HG03025 (cell line): ENCODE data around the gene MROH7.

ENCODE experiments used
- ATAC-seq: cut with Tn5 transposase; IDR thresholded peaks from one replicate; pipeline ENCODE4 v1.9.1; 2021; ENCODE audit warnings: mild to moderate bottlenecking, moderate library complexity; ENCODE audit not compliant: unreplicated experiment, low FRiP score

MROH7 gene

GRCh38 chr1:54649130-54649898, 7.7 kb downstream of the MROH7 start:
- ATAC-seq, result no peak

DNA sequence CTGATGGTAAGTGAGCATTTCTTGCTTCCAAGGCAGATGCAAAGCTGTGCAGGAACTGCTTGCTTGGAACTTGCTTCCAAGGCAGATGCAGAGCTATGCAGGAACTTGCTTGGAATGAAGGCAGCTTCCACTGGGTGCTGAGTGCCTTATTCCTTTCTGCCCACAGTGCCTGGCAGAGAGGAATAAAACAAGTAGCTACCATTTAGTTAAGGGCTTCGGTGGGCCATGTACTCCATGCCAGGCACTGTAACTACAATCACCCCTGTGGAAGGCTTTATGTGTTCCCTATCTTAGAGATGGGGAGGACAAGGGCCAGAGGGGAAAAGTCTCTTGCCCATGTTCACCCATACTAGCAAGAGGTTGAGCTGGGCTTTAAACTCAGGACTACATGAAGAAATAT, 8.3 kb downstream of the MROH7 start:
- no peak for ATAC-seq

- no peak for ATAC-seq
These were observed 8.8 kb downstream of the MROH7 start for GRCh38 chr1:54650417-54650816.

DNA sequence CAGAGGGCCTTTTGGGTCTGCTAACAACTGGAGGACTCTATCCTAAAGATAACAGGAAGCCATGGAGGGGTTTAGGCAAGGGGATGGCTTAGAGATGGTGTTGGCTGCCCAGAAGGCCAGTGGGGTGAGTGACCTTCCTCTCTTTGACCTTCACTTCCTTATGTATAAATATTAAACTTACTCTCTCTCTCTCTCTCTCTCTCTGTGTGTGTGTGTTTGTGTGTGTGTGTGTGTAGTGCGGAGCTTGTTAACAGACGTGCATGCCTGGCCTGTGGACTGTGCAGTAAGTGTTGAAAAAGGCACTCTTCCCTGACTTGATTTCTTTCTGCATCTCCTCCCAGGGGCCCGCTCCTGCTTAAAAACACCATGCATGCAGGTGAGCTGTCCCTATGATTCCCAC, 10.0 kb downstream of the MROH7 start:
- no peak for ATAC-seq

DNA sequence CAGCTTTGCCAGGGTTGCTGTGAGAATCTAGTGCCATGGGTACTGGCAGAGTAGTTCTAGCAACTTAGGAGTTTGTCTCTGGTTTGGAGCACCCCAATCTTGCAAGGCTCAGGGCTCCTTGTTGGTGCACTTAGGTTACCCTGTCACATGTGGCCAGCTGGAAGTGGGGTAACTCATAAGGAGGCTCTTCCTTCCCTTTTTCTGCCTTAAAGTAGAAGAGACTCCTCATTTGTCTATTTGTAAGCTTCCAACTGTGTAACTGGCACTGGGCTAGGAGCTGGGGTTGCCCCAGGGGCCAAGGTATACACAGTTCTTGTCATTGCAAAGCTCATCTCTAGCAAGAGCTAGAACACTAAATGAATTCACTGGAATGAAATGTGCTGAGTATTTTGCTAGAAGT, 10.6 kb downstream of the MROH7 start:
- ATAC-seq, result no peak

GRCh38 chr1:54653036-54653435, 11.4 kb downstream of the MROH7 start:
- no peak for ATAC-seq

DNA sequence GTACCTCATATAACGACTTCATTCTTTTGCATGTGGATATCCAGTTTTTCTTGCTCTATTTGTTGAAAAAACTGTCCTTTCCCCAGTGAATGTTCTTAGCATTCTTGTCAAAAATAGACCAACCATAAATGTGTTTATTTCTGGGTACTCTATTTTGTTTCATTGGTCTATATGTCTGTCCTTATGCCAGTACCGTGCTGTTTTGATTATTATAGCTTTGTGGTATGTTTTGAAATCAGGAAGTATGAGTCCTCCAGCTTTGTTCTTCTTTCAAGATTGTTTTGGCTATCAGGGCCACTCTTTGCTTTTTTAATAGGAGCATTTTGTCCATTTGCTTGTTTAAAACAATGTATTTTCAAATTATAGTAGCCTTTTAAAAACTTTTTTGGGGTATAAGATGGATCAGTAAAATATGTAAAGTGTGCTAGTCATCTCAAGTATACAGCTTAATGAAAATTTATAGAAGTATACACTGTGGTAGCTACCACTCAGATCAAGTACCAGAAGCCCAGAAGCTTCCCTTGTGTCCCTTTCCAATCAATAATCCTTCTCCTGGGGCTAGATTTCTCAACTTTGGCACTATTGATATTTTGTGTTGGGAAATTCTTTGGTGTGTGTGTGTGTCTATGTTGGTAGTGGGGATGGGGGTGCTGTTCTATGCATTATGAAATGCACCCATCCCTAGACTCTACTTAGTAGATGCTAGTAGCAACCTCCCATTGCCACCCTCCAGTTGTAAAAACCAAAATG, 16.8 kb downstream of the MROH7 start:
- no peak for ATAC-seq

DNA sequence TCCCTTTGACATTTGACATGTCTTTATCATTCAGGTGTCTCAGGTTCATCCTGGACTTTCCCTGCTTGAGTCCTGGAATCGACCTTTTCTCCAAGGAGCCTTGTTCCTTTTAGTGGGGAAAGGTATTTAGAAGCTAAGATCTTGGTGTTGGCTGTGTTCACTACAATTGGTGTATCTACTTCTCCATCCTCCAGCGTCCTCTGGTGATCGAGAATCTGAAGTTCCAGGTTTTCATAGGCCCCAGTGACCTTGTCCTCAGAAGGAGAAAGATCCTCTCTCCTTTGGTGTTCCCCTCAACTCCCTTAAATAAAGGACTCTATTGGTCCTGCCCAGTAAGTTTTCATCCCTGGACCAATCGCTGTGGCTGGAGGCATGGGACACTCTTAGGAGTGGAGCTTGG, 22.1 kb downstream of the MROH7 start:
- ATAC-seq, result no peak

DNA sequence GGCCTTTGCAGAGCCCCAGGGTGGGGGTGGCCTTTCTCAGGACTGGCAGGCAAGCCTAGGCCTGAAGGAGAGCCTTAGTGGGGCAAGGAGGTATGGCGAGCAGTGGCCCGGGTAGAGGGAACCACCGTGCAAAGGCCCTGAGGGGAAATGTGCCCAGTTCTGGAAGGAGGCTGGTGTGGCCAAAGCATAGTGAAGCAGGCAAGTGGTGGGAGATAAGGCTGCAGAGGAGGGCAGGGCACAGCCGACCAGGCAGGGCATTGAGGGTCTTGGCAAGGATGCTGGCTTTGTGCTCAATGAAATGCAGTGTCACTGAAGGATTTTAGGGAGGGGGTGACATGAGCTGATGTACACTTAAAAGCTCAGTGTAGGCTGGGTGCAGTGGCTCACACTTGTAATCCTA, 22.8 kb downstream of the MROH7 start:
- ATAC-seq, result no peak

- ATAC-seq, result no peak
These were observed 24.3 kb downstream of the MROH7 start for GRCh38 chr1:54665852-54666251.

GRCh38 chr1:54666333-54666732, 24.7 kb downstream of the MROH7 start:
- ATAC-seq, result no peak

DNA sequence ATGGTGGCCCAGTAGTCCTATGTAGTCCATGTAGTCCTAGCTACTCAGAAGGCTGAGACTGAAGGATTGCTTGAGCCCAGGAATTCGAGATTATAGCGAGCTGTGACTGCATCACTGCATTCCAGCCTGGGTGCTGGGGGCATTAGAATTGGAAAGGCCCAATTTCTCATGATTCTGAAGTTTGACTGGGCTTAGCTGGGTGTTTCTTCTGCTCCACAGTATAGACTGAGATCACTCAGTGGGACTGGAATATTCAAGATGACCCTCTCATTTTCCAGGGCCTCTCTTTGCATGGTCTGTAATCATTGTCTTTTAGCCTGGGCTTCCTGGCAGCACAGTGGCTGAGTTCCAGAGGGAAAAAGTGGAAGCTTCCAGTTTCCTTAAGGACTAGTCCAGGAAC, 26.2 kb downstream of the MROH7 start:
- no peak for ATAC-seq

DNA sequence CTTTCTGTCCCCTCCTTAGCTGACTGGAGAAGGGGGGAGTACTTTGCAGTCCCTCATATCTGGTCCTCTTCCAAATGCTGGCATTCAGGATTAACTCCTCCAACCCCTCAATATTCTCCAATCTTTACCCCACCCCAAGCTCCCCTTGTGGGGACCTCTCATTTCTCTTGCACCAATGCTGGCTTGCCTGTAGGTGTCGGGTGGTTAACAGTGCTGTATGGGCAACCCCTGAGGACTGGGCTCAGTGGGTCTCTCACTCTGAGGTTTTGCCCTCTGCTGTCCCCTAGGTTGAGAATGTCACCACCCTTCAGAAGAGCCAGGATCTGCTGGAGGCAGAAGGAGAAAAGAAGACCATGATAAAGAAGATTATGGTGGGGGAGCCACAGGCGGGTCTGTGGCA, 27.0 kb downstream of the MROH7 start:
- ATAC-seq, result no peak

DNA sequence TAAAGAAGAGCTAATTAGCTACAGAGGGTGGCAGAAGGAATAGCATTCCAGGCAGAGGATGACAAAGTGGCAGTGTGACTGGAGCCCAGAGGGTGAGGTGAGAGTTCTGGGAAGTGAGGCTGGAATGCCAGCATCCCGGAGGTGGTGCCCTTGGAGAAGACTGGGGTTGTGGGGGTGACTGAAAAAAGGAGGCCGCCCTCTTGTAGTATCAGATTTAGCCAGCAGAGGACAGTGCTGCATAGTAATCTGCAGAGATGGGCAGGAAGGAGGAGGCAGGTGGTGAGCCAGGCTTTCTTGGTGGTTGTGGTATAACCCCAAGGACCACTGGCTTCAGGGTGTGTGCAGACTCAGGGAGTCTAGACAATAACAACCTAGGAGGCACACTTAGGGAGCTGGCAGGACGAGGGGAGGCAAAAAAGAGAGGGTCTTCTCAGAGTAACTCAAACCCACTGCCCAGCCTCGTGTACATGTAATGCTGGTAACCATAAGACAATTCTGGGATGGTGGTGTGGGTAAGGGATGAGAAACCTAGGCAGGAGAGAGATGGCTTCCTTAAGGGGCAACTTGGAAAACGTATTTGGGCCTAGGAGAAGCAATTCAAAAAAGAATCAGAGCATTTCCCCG, 30.5 kb downstream of the MROH7 start:
- no peak for ATAC-seq

DNA sequence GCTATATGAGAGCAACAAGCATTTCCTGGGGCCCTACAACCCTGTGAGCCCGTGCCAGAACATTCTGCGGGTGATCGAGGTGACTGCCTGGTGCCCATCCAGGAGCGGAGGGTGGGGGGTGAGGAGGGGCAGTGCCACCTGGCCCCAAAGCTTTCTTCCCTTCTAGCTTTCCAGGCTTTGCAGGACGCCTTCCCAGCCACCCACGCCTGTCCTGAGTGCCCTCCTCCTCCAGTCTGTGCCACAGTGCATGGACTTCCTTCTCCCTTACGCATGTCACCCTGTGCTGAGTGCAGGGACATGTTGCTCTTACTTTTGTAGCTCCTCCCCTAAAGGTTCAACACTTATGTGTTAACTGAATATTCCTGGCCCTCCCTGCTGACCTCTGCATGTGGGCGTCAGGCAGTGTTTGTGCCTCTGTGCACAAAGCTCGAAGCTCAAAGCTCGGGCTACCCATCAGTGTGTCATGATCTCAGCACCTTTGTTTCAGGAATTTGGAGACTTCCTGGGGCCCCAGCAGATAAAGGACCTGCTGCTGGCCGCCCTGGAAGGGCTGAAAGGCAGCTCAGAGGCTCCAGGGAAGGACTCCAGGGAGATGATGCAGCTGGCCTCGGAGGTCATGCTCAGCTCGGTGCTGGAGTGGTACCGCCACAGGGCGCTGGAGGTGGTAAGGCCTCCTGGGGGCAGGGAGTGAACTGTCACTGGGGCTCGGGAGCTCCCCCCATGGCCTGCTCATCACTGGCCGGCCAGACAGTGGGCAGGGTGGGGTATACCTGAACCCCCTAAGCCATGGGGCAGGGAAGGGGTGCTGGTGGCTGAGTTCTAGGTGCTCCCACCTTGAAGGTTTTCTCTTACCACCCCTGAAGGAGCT, 37.4 kb downstream of the MROH7 start:
- no peak for ATAC-seq

DNA sequence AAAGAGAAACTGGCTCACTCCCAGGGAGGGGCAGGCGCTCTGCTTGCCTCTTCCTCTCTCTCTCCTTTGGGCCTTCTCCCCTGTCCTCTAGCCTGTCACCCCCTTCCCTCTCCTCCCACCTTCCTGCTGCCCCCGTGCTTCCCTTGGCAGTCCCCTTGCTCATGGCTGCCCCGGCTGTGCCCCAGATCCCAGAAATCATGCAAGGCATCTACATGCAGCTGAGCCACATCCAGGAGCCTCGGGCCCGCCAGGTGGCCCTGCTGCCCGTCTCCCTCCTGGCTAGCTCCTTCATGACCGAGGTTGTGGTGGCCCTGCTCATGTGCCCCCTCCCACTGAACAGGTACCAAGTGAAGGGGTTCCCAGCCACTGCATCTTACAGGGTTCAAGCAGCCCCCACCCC, 38.1 kb downstream of the MROH7 start:
- ATAC-seq, result no peak

GRCh38 chr1:54680387-54680786, 38.8 kb downstream of the MROH7 start:
- no peak for ATAC-seq

DNA sequence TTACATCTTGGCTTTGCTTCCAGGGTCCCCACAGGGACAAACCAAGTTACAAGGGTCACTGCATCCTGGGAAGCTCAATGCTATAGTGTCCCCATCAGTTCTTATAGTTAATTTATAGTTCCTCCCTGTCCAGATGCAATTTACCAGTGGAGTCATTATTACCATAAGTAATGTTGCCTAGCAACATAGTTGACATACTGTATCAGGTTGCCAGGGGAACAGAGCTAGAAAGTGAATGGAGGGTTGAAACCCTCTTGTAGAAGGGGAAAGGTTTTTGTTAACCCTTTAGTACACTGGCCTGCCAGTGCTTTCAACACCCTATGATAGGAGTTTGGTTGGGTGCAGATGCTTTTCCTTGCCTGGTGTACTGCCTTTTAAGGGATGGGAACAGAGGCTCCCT, 39.8 kb downstream of the MROH7 start:
- ATAC-seq, result no peak

GRCh38 chr1:54683453-54683852, 41.9 kb downstream of the MROH7 start:
- ATAC-seq, result no peak

GRCh38 chr1:54685335-54685905, 43.8 kb downstream of the MROH7 start:
- no peak for ATAC-seq
